GM18873 (cell line): ENCODE data around the gene SLC38A4.

Source experiments
- ATAC-seq: cut with Tn5 transposase; IDR thresholded peaks from one replicate; pipeline ENCODE4 v1.9.1; 2021; ENCODE audit warnings: mild to moderate bottlenecking, moderate library complexity, moderate number of reproducible peaks; ENCODE audit not compliant: unreplicated experiment, low FRiP score

Gene SLC38A4

GRCh38 chr12:46722394-46723185 lies 103.2 kb downstream of the SLC38A4 start:
- no peak for ATAC-seq

DNA sequence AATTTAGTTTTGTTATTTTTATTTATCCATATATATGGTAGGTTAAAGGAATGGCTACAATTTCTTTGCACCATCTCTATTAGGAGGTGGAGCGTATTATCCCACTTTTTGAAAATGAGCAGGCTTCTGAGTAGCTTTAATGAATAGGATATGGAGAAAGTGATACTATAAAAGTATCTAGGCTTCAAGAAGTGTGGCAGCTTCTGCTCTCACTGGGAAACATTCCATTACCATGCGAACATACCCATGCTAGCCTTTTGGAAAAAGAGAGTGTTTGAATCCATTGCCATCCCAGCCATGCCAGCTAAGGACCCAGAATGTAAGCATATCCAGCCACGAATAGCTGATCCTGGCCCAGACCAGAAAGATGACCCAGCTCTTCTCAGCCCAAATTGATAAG lies 107.3 kb downstream of the SLC38A4 start:
- ATAC-seq, result no peak

- no peak for ATAC-seq
These were observed 107.9 kb downstream of the SLC38A4 start for GRCh38 chr12:46717868-46718267.

- ATAC-seq, result no peak
These were observed 108.6 kb downstream of the SLC38A4 start for GRCh38 chr12:46717159-46717558.
